Glutamatergic neuron (in vitro differentiated cells): ENCODE measurements around the gene SLC22A3. TPM values are rescaled to one million over a fixed set of nuclear protein-coding genes. Genes with fewer than 3 reads are reported as not detected.
"Not testable (repeated sequence)": the region's sequence is repeated elsewhere in the genome, so short reads cannot be mapped to it uniquely, and the experiment has no call there.

Experiments
- DNase-seq: peaks from one replicate; pipeline ENCODE4 v3.0.0; 2022
- H3K27ac Mint-ChIP-seq: one replicate; pipeline ENCODE4 v1.8.0; 2020; ENCODE audit warnings: mild to moderate bottlenecking, mixed read lengths, inconsistent platforms; ENCODE audit not compliant: unreplicated experiment
- H3K27me3 Mint-ChIP-seq: one replicate; pipeline ENCODE4 v1.8.0; 2020; ENCODE audit warnings: mild to moderate bottlenecking, moderate library complexity, mixed read lengths, inconsistent platforms; ENCODE audit not compliant: unreplicated experiment
- H3K36me3 Mint-ChIP-seq: one replicate; pipeline ENCODE4 v1.8.0; 2020; ENCODE audit warnings: mild to moderate bottlenecking, mixed read lengths, inconsistent platforms; ENCODE audit not compliant: unreplicated experiment
- H3K4me1 Mint-ChIP-seq: one replicate; pipeline ENCODE4 v1.8.0; 2020; ENCODE audit warnings: mild to moderate bottlenecking, low read depth, mixed read lengths, inconsistent platforms; ENCODE audit not compliant: unreplicated experiment
- H3K4me3 Mint-ChIP-seq: one replicate; pipeline ENCODE4 v1.8.0; 2020; ENCODE audit warnings: mild to moderate bottlenecking, mixed read lengths, inconsistent platforms; ENCODE audit not compliant: unreplicated experiment
- H3K9me3 Mint-ChIP-seq: one replicate; pipeline ENCODE4 v1.8.0; 2020; ENCODE audit warnings: mild to moderate bottlenecking, moderate library complexity, mixed read lengths, inconsistent platforms; ENCODE audit not compliant: unreplicated experiment
- total RNA-seq: library from RNA; stranded (reverse); fragmentation: NEBNext Ultra II Directional; extraction: Animal tissue kit (Norgen Biotek cat#: 25700); gene quantifications from one replicate; pipeline ENCODE4 v1.2.1, GENCODE V29; 2021; ENCODE audit not compliant: unreplicated experiment
- TF ChIP-seq, protein P1 (sequence below): fragments of 200-600 bp; sonication (generic); IDR thresholded peaks from one replicate; pipeline ENCODE4 v1.5.0; 2021; ENCODE audit not compliant: partially characterized antibody, unreplicated experiment

SLC22A3 gene
- total RNA-seq, 1 donor from 2014 or later = not detected

DNA sequence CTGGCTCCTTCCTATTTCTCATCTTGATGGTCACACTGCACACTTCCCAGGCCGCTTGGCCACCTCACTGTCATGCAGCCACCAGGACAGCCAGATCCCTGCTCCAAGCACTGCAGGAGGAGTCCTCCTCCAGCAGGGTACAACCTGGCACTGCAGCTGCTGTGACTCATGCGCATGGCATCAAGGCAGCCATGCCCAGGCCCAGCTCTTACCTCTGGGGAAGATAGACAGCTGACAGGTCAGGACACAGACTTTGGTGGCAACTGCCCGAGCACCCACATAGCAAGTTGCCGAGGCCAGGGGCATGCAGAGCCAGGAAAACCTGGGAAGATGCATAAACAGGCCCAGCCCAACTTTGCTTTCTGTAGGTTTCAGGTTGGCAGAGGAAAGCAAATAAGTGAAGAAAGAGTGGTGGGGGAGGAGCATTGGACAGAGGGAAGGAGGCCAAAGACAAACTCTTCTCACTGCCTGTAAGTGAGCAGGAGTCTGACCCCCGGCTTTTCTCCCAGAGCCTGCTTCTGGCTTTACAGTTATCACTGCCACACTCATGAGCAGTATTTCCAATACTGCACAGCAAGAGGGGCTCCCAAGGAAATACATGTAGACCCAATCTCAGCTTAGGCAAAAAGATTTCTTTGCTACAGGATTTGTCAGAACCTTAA lies 38.8 kb downstream of the SLC22A3 start:
- Mint-ChIP-seq H3K27ac (no peak overlapping the region), H3K27me3 (no peaks in the 10 kb centered on the region), H3K36me3 (no peaks in the 10 kb centered on the region), H3K4me1 (no peaks in the 10 kb centered on the region), H3K9me3 (no peaks in the 10 kb centered on the region), H3K4me3 (no peak overlapping the region)
- TF ChIP-seq, protein P1, sequence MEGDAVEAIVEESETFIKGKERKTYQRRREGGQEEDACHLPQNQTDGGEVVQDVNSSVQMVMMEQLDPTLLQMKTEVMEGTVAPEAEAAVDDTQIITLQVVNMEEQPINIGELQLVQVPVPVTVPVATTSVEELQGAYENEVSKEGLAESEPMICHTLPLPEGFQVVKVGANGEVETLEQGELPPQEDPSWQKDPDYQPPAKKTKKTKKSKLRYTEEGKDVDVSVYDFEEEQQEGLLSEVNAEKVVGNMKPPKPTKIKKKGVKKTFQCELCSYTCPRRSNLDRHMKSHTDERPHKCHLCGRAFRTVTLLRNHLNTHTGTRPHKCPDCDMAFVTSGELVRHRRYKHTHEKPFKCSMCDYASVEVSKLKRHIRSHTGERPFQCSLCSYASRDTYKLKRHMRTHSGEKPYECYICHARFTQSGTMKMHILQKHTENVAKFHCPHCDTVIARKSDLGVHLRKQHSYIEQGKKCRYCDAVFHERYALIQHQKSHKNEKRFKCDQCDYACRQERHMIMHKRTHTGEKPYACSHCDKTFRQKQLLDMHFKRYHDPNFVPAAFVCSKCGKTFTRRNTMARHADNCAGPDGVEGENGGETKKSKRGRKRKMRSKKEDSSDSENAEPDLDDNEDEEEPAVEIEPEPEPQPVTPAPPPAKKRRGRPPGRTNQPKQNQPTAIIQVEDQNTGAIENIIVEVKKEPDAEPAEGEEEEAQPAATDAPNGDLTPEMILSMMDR = no peak
- DNase-seq = no peak

DNA sequence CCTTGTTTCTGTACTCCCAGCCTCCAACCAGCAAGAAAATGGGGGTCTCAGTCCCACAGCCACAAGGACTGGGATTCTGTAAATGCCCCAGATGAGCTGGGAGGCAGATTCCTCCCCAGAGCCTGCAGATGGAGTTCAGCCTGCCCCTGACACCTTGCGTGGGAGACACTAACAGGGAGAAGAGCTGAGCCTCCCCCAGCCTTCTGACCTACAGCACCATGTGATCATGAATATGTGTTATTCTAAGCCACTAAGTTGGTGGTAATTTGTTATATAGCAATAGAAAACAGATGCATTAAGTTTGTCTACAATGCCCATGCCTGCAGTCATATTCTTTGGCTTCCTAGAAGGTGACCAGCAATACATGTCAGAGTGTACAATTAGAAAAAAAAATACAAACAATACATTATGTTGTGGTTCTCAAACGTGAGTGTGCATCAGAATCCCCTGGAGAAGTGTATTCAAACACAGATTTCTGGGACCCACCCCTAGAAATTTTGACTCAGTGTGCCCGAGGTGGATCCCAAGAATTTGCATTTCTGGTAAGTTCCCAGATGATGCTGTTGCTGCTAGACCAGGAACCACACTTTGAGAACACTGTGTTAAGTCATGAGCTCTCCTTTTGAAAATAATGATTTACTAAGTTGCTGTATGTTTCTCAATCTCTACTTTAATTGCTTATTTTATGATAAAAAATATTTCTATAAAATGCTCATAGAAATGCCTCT lies 39.9 kb downstream of the SLC22A3 start:
- TF ChIP-seq, protein P1 = no peak
- H3K27me3 Mint-ChIP-seq = no peaks in the 10 kb centered on the region
- no peak overlapping the region for H3K4me3 Mint-ChIP-seq
- H3K4me1 Mint-ChIP-seq = no peaks in the 10 kb centered on the region
- DNase-seq = no peak
- no peak overlapping the region for H3K27ac Mint-ChIP-seq
- H3K36me3 Mint-ChIP-seq = no peaks in the 10 kb centered on the region
- H3K9me3 Mint-ChIP-seq = no peaks in the 10 kb centered on the region

DNA sequence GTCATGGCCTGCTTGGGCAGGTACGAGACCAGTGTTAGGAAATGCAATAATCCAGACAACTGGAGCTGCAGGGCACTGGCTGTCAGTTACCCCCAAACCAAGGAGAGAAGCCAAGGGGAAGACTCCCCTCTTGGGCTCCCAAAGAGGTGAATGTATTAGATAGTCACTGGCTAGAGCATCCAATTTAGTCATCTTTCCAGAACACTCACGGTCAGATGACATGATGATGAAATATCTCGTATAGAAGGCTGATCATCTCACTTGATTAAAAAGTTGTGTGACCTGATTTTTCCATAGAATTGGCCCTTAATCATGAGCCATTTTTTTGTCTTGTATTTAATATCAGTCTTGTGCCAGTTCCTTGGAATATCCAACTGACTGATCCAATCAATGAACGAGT lies 40.7 kb downstream of the SLC22A3 start:
- DNase-seq = no peak
- Mint-ChIP-seq H3K27ac (no peak overlapping the region), H3K4me1 (no peaks in the 10 kb centered on the region), H3K9me3 (no peaks in the 10 kb centered on the region), H3K36me3 (no peaks in the 10 kb centered on the region), H3K4me3 (no peak overlapping the region), H3K27me3 (no peaks in the 10 kb centered on the region)
- TF ChIP-seq, protein P1 = no peak

DNA sequence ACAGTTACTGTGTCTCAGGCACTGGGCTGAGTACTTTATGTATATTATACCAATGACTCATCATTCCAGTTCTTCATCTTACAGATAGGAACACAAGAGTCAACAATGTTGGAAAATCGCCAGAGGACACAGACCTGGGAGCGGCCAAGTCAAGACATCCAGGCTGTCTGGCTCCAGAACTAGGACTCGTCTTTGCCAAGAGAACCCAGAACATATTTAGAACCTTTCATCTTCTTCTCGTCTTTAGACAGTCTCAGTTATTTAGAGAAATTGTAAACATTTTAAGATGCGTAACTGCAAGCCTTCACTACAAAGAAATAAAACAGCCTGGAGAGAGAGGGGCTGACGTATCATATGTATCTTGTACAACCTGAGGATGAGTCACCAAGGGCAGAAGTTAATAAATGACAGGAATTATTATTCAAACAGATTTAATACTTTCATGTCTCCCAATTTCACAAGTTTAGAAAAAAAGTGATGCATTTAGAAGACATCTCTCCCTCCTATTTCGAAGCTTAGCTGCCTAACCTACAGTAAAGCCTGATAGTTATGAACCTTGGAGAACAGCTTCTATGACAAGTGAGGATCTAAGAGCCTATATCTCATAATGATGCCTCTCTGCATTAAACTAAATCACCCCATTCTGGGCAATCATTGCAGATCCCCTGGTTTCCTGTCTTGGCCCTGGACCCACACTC lies 43.4 kb downstream of the SLC22A3 start:
- Mint-ChIP-seq H3K4me1 (peaks cover 1% of the 10 kb centered on the region), H3K9me3 (no peaks in the 10 kb centered on the region)
- TF ChIP-seq, protein P1 = no peak

DNA sequence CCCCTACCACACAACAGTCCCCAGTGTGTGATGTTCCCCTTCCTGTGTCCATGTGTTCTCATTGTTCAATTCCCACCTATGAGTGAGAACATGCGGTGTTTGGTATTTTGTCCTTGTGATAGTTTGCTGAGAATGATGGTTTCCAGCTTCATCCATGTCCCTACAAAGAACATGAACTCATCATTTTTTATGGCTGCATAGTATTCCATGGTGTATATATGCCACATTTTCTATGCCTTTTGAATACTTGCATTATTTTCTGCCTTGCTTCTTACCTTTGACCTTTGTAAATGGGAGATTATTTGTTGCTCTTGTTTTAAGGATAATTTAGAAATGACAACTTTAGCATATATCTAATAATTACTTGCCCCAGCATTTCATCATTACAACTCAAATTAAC lies 45.3 kb downstream of the SLC22A3 start:
- H3K27me3 Mint-ChIP-seq, H3K27ac Mint-ChIP-seq, H3K9me3 Mint-ChIP-seq, H3K36me3 Mint-ChIP-seq, H3K4me3 Mint-ChIP-seq, DNase-seq, H3K4me1 Mint-ChIP-seq: not testable (repeated sequence)

More for the DNA sequence above, 43.4 kb downstream of the SLC22A3 start:
- no peaks in the 10 kb centered on the region for H3K27me3 Mint-ChIP-seq
- H3K4me3 Mint-ChIP-seq = no peak overlapping the region
- no peak for DNase-seq
- no peak overlapping the region for H3K27ac Mint-ChIP-seq
- no peaks in the 10 kb centered on the region for H3K36me3 Mint-ChIP-seq
